CD4-positive, alpha-beta T cell (primary cell): ENCODE data around the gene BICD1. TPM values are rescaled to one million over a fixed set of nuclear protein-coding genes. Genes with fewer than 3 reads are reported as not detected.

Experiments used
- ATAC-seq: fragments of 200-7000 bp; cut with Tn5 transposase; one replicate; pipeline ENCODE4 v1.10.0; 2022; ENCODE audit warnings: mild to moderate bottlenecking; ENCODE audit not compliant: poor library complexity
- CTCF ChIA-PET: fragments of 350-600 bp; sonication (Branson Sonifier 250); formaldehyde crosslinking; loops from one replicate; lab custom pipeline; 2021; ENCODE audit warnings: antibody characterized with exemption, inconsistent platforms; lab: Charles Lee
- POLR2A ChIA-PET: fragments of 350-600 bp; sonication (Branson Sonifier 250); formaldehyde crosslinking; loops from one replicate; lab custom pipeline; 2021; ENCODE audit warnings: antibody characterized with exemption, inconsistent platforms; lab: Charles Lee
- DNase-seq, 14 experiments: peaks; one replicate each; pipeline ENCODE4 v3.0.0-alpha.2; 2013 to 2020; ENCODE audit warnings: mixed read lengths in 2 of 14
- H3K27ac ChIP-seq, 2 donors: one replicate each; pipeline versions ENCODE4 v1.5.1 to v1.7.0; 2013; ENCODE audit warnings: low read length in 2 of 2, low read depth in 1 of 2, mild to moderate bottlenecking in 1 of 2
- H3K27me3 ChIP-seq, 2 experiments: 1 replicate in 1 of 2; 2 replicates in 1 of 2; pipeline versions ENCODE4 v1.6.1 to v1.7.0; 2013; ENCODE audit warnings: low read length in 2 of 2, control low read depth in 1 of 2, mild to moderate bottlenecking in 1 of 2, moderate library complexity in 1 of 2; ENCODE audit not compliant: insufficient read depth in 2 of 2, control insufficient read depth in 1 of 2
- H3K36me3 ChIP-seq: one replicate; pipeline ENCODE4 v1.6.1; 2013; ENCODE audit warnings: low read length, control low read depth; ENCODE audit not compliant: insufficient read depth
- H3K4me1 ChIP-seq: one replicate; pipeline ENCODE4 v1.6.1; 2013; ENCODE audit warnings: low read length, control low read depth; ENCODE audit not compliant: insufficient read depth
- H3K4me3 ChIP-seq: one replicate; pipeline ENCODE4 v1.5.1; 2013; ENCODE audit warnings: mild to moderate bottlenecking, low read length, moderate library complexity
- H3K9me3 ChIP-seq, 2 experiments: 1 replicate in 1 of 2; 2 replicates in 1 of 2; pipeline versions ENCODE4 v1.6.1 to v1.7.0; 2013; ENCODE audit warnings: low read length in 2 of 2, mild to moderate bottlenecking in 2 of 2, control low read depth in 1 of 2, moderate library complexity in 1 of 2; ENCODE audit not compliant: control insufficient read depth in 1 of 2, insufficient read depth in 1 of 2
- H3K27ac Mint-ChIP-seq: one replicate; pipeline ENCODE4 v1.8.0; 2020; ENCODE audit warnings: mixed read lengths
- H3K27me3 Mint-ChIP-seq: one replicate; pipeline ENCODE4 v1.8.0; 2021; ENCODE audit warnings: mixed read lengths
- H3K36me3 Mint-ChIP-seq: one replicate; pipeline ENCODE4 v1.8.0; 2021; ENCODE audit warnings: low read depth, mixed read lengths
- H3K4me1 Mint-ChIP-seq: one replicate; pipeline ENCODE4 v1.8.0; 2021; ENCODE audit warnings: low read depth, mixed read lengths
- H3K4me3 Mint-ChIP-seq: one replicate; pipeline ENCODE4 v1.8.0; 2020; ENCODE audit warnings: mild to moderate bottlenecking, mixed read lengths
- H3K9me3 Mint-ChIP-seq: one replicate; pipeline ENCODE4 v1.8.0; 2020; ENCODE audit warnings: mixed read lengths
- CTCF ChIP-seq: fragments of 200-600 bp; IDR thresholded peaks from one replicate; pipeline ENCODE4 v1.8.0; 2022; ENCODE audit warnings: antibody characterized with exemption, mild to moderate bottlenecking
- intact Hi-C, 2 experiments: fragments of 100-400 bp; cut with DNase I in 1 of 2; cut with micrococcal nuclease in 1 of 2; formaldehyde crosslinking; loops; one replicate each; pipeline versions ENCODE4 v1.15.1 to v1.9.0; 2023 to 2025; cut with DNase I, micrococcal nuclease
- total RNA-seq, 174 experiments: library from RNA in 2 of 174; stranded (reverse) in 2 of 174; gene quantifications; one replicate each; pipeline ENCODE4 v1.2.3 and lab custom pipeline; 2021 to 2026

The BICD1 gene
- total RNA-seq, 2 experiments from 2014 or later = 13.5 to 14.3 TPM

GRCh38 chr12:32069731-32070130 is 36.9 kb upstream of the BICD1 start:
- DNase-seq (no peak), ATAC-seq (no peak)
- H3K27ac Mint-ChIP-seq = no peak overlapping the region
- H3K27me3 Mint-ChIP-seq = no peaks in the 10 kb centered on the region
- H3K27me3 ChIP-seq = no peaks in the 10 kb centered on the region
- H3K36me3 Mint-ChIP-seq = no peaks in the 10 kb centered on the region
- H3K9me3 ChIP-seq = peaks cover 0 to 4% of the 10 kb centered on the region in 2 experiments
- no peak overlapping the region for H3K4me3 ChIP-seq
- POLR2A ChIA-PET = no interaction called here
- no peak overlapping the region for H3K27ac ChIP-seq
- no peaks in the 10 kb centered on the region for H3K4me1 ChIP-seq
- H3K36me3 ChIP-seq = no peaks in the 10 kb centered on the region
- CTCF ChIA-PET = interaction anchor here (1.7 kb wide), 1 partner anchor 9 kb away, joined by 7 read pairs; no protein-coding TSS in a partner anchor
- H3K4me3 Mint-ChIP-seq = no peak overlapping the region
- no peaks in the 10 kb centered on the region for H3K4me1 Mint-ChIP-seq
- no peak for TF ChIP-seq CTCF
- intact Hi-C loops = no loop called here
- no peaks in the 10 kb centered on the region for H3K9me3 Mint-ChIP-seq

- no peak overlapping the region for H3K4me3 Mint-ChIP-seq
- no peaks in the 10 kb centered on the region for H3K4me1 ChIP-seq
- intact Hi-C loops = no loop called here
- POLR2A ChIA-PET = no interaction called here
- CTCF ChIA-PET = interaction anchor here (1.7 kb wide), 1 partner anchor 10 kb away, joined by 7 read pairs; no protein-coding TSS in a partner anchor
- H3K27me3 Mint-ChIP-seq = no peaks in the 10 kb centered on the region
- no peak for ATAC-seq
- no peaks in the 10 kb centered on the region for H3K9me3 Mint-ChIP-seq
- H3K36me3 ChIP-seq = no peaks in the 10 kb centered on the region
- H3K4me3 ChIP-seq = no peak overlapping the region
- H3K27ac Mint-ChIP-seq = no peak overlapping the region
- DNase-seq = no peak
- TF ChIP-seq CTCF = no peak
- H3K9me3 ChIP-seq = peaks cover 0 to 4% of the 10 kb centered on the region in 2 experiments
- no peaks in the 10 kb centered on the region for H3K4me1 Mint-ChIP-seq
- no peaks in the 10 kb centered on the region for H3K27me3 ChIP-seq
- H3K27ac ChIP-seq = no peak overlapping the region
- H3K36me3 Mint-ChIP-seq = no peaks in the 10 kb centered on the region
Measured at GRCh38 chr12:32070370-32070769, 36.3 kb upstream of the BICD1 start.

- TF ChIP-seq CTCF = no peak
- H3K4me3 Mint-ChIP-seq = no peak overlapping the region
- no peaks in the 10 kb centered on the region for H3K27me3 Mint-ChIP-seq
- Histone ChIP-seq H3K27me3 (no peaks in the 10 kb centered on the region), H3K9me3 (peaks cover 0 to 4% of the 10 kb centered on the region in 2 experiments), H3K36me3 (no peaks in the 10 kb centered on the region), H3K27ac (no peak overlapping the region), H3K4me3 (no peak overlapping the region), H3K4me1 (no peaks in the 10 kb centered on the region)
- CTCF ChIA-PET = interaction anchor here (1.9 kb wide), 1 partner anchor 11 kb away, joined by 6 read pairs; no protein-coding TSS in a partner anchor
- no peak for ATAC-seq
- no peak overlapping the region for H3K27ac Mint-ChIP-seq
- POLR2A ChIA-PET = interaction anchor here (0.6 kb wide), 1 partner anchor 10 kb away, joined by 5 read pairs; no protein-coding TSS in a partner anchor
- no peaks in the 10 kb centered on the region for H3K9me3 Mint-ChIP-seq
- no peaks in the 10 kb centered on the region for H3K4me1 Mint-ChIP-seq
- no peaks in the 10 kb centered on the region for H3K36me3 Mint-ChIP-seq
- intact Hi-C loops = no loop called here
- DNase-seq = no peak
Measured at GRCh38 chr12:32072102-32072501, 34.5 kb upstream of the BICD1 start.
